ENCODE measurements around the gene AKAP9. TPM values are rescaled to one million over a fixed set of nuclear protein-coding genes. Genes with fewer than 3 reads are reported as not detected.
"Not testable (repeated sequence)": the region's sequence is repeated elsewhere in the genome, so short reads cannot be mapped to it uniquely, and the experiment has no call there.

AKAP9 gene
- total RNA-seq, 2 experiments from 2014 or later = 21.8 to 23.6 TPM

GRCh38 chr7:92052159-92052558, 111.5 kb downstream of the AKAP9 start:
- Mint-ChIP-seq H3K27ac (no peak overlapping the region), H3K4me3 (no peak overlapping the region), H3K4me1 (peaks cover 2% of the 10 kb centered on the region), H3K9me3 (no peaks in the 10 kb centered on the region), H3K27me3 (no peaks in the 10 kb centered on the region), H3K36me3 (peaks cover 12% of the 10 kb centered on the region)
- DNase-seq = no peak

GRCh38 chr7:92052684-92053083, 112.0 kb downstream of the AKAP9 start:
- H3K27me3 Mint-ChIP-seq = no peaks in the 10 kb centered on the region
- no peaks in the 10 kb centered on the region for H3K9me3 Mint-ChIP-seq
- DNase-seq = no peak
- H3K36me3 Mint-ChIP-seq = peaks cover 12% of the 10 kb centered on the region
- H3K27ac Mint-ChIP-seq = no peak overlapping the region
- H3K4me3 Mint-ChIP-seq = no peak overlapping the region
- H3K4me1 Mint-ChIP-seq = peaks cover 6% of the 10 kb centered on the region

- Mint-ChIP-seq H3K4me1 (peaks cover 11% of the 10 kb centered on the region), H3K27me3 (no peaks in the 10 kb centered on the region)
- no peak for DNase-seq
These were observed 112.7 kb downstream of the AKAP9 start for GRCh38 chr7:92053312-92053711.

GRCh38 chr7:92056286-92056685, 115.6 kb downstream of the AKAP9 start:
- Mint-ChIP-seq H3K27ac (no peak overlapping the region), H3K9me3 (no peaks in the 10 kb centered on the region), H3K4me1 (peaks cover 16% of the 10 kb centered on the region), H3K27me3 (no peaks in the 10 kb centered on the region), H3K4me3 (no peak overlapping the region), H3K36me3 (peaks cover 2% of the 10 kb centered on the region)
- no peak for DNase-seq

More at GRCh38 chr7:92053312-92053711, 112.7 kb downstream of the AKAP9 start:
- Mint-ChIP-seq H3K36me3 (peaks cover 12% of the 10 kb centered on the region), H3K27ac (no peak overlapping the region), H3K4me3 (no peak overlapping the region), H3K9me3 (no peaks in the 10 kb centered on the region)

GRCh38 chr7:92057375-92057774, 116.7 kb downstream of the AKAP9 start:
- Mint-ChIP-seq H3K27ac (no peak overlapping the region), H3K27me3 (no peaks in the 10 kb centered on the region), H3K4me3 (no peak overlapping the region), H3K9me3 (no peaks in the 10 kb centered on the region), H3K36me3 (peaks cover 3% of the 10 kb centered on the region), H3K4me1 (peaks cover 16% of the 10 kb centered on the region)
- DNase-seq = no peak

- H3K4me3 Mint-ChIP-seq = peak overlapping the region; percentile 10
- H3K4me1 Mint-ChIP-seq = peaks cover 16% of the 10 kb centered on the region
- no peak overlapping the region for H3K27ac Mint-ChIP-seq
- peaks cover 3% of the 10 kb centered on the region for H3K36me3 Mint-ChIP-seq
- H3K9me3 Mint-ChIP-seq = no peaks in the 10 kb centered on the region
- no peaks in the 10 kb centered on the region for H3K27me3 Mint-ChIP-seq
- no peak for DNase-seq
These were observed 117.4 kb downstream of the AKAP9 start for GRCh38 chr7:92058040-92058439.

GRCh38 chr7:92058899-92059298, 118.2 kb downstream of the AKAP9 start:
- H3K27me3 Mint-ChIP-seq = no peaks in the 10 kb centered on the region
- H3K36me3 Mint-ChIP-seq = peaks cover 3% of the 10 kb centered on the region
- H3K4me1 Mint-ChIP-seq = peaks cover 16% of the 10 kb centered on the region
- H3K9me3 Mint-ChIP-seq = no peaks in the 10 kb centered on the region
- H3K4me3 Mint-ChIP-seq = no peak overlapping the region
- DNase-seq = no peak
- no peak overlapping the region for H3K27ac Mint-ChIP-seq

- Mint-ChIP-seq H3K27ac (no peak overlapping the region), H3K9me3 (no peaks in the 10 kb centered on the region), H3K4me1 (peaks cover 15% of the 10 kb centered on the region), H3K4me3 (no peak overlapping the region), H3K36me3 (peaks cover 3% of the 10 kb centered on the region), H3K27me3 (no peaks in the 10 kb centered on the region)
- no peak for DNase-seq
These were observed 120.5 kb downstream of the AKAP9 start for GRCh38 chr7:92061154-92061553.

GRCh38 chr7:92064438-92065029, 123.9 kb downstream of the AKAP9 start:
- Mint-ChIP-seq H3K4me3 (no peak overlapping the region), H3K9me3 (no peaks in the 10 kb centered on the region), H3K36me3 (peaks cover 10% of the 10 kb centered on the region), H3K27me3 (no peaks in the 10 kb centered on the region), H3K4me1 (peaks cover 3% of the 10 kb centered on the region), H3K27ac (no peak overlapping the region)
- no peak for DNase-seq

- H3K4me1 Mint-ChIP-seq = peaks cover 6% of the 10 kb centered on the region
- no peak overlapping the region for H3K27ac Mint-ChIP-seq
- H3K4me3 Mint-ChIP-seq = no peak overlapping the region
- no peak for DNase-seq
- H3K9me3 Mint-ChIP-seq = no peaks in the 10 kb centered on the region
- H3K27me3 Mint-ChIP-seq = no peaks in the 10 kb centered on the region
- peaks cover 29% of the 10 kb centered on the region for H3K36me3 Mint-ChIP-seq
These were observed 130.4 kb downstream of the AKAP9 start for GRCh38 chr7:92071032-92071431.

GRCh38 chr7:92072121-92072520, 131.5 kb downstream of the AKAP9 start:
- H3K4me3 Mint-ChIP-seq = no peak overlapping the region
- peaks cover 6% of the 10 kb centered on the region for H3K4me1 Mint-ChIP-seq
- H3K27me3 Mint-ChIP-seq = no peaks in the 10 kb centered on the region
- peaks cover 25% of the 10 kb centered on the region for H3K36me3 Mint-ChIP-seq
- no peak overlapping the region for H3K27ac Mint-ChIP-seq
- H3K9me3 Mint-ChIP-seq = no peaks in the 10 kb centered on the region
- DNase-seq = no peak

- peaks cover 6% of the 10 kb centered on the region for H3K4me1 Mint-ChIP-seq
- no peaks in the 10 kb centered on the region for H3K27me3 Mint-ChIP-seq
- H3K27ac Mint-ChIP-seq = no peak overlapping the region
- H3K36me3 Mint-ChIP-seq = peaks cover 21% of the 10 kb centered on the region
- DNase-seq = no peak
- H3K4me3 Mint-ChIP-seq = no peak overlapping the region
- H3K9me3 Mint-ChIP-seq = no peaks in the 10 kb centered on the region
These were observed 132.0 kb downstream of the AKAP9 start for GRCh38 chr7:92072708-92073107.

- no peak for DNase-seq
- H3K4me3 Mint-ChIP-seq = no peak overlapping the region
- no peak overlapping the region for H3K27ac Mint-ChIP-seq
- no peaks in the 10 kb centered on the region for H3K27me3 Mint-ChIP-seq
- no peaks in the 10 kb centered on the region for H3K9me3 Mint-ChIP-seq
- H3K4me1 Mint-ChIP-seq = peaks cover 6% of the 10 kb centered on the region
- H3K36me3 Mint-ChIP-seq = peaks cover 17% of the 10 kb centered on the region
These were observed 134.9 kb downstream of the AKAP9 start for GRCh38 chr7:92075455-92076158.

- H3K9me3 Mint-ChIP-seq = no peaks in the 10 kb centered on the region
- no peaks in the 10 kb centered on the region for H3K27me3 Mint-ChIP-seq
- H3K4me3 Mint-ChIP-seq = no peak overlapping the region
- H3K4me1 Mint-ChIP-seq = peaks cover 6% of the 10 kb centered on the region
- no peak overlapping the region for H3K27ac Mint-ChIP-seq
- no peak for DNase-seq
- H3K36me3 Mint-ChIP-seq = peaks cover 13% of the 10 kb centered on the region
These were observed 135.8 kb downstream of the AKAP9 start for GRCh38 chr7:92076509-92076908.

- not testable (repeated sequence) for H3K27ac Mint-ChIP-seq, H3K27me3 Mint-ChIP-seq, DNase-seq, H3K9me3 Mint-ChIP-seq, H3K4me3 Mint-ChIP-seq, H3K4me1 Mint-ChIP-seq
- H3K36me3 Mint-ChIP-seq = peaks cover 31% of the 10 kb centered on the region
These were observed 143.3 kb downstream of the AKAP9 start for GRCh38 chr7:92083922-92084321.

- no peak for DNase-seq
- Mint-ChIP-seq H3K9me3 (no peaks in the 10 kb centered on the region), H3K4me1 (peaks cover 1% of the 10 kb centered on the region), H3K4me3 (no peak overlapping the region), H3K27me3 (no peaks in the 10 kb centered on the region), H3K27ac (no peak overlapping the region), H3K36me3 (peaks cover 38% of the 10 kb centered on the region)
These were observed 147.6 kb downstream of the AKAP9 start for GRCh38 chr7:92088266-92088665.
